Aorta (tissue), 5 donors: Measurements from ENCODE around the gene MC2R. TPM values are rescaled to one million over a fixed set of nuclear protein-coding genes. Genes with fewer than 3 reads are reported as not detected.
"Not testable (repeated sequence)": the region's sequence is repeated elsewhere in the genome, so short reads cannot be mapped to it uniquely, and the experiment has no call there.

Source experiments
- ATAC-seq: fragments of 200-7000 bp; cut with Tn5 transposase; one replicate; pipeline ENCODE4 v1.9.1; 2022; ENCODE audit warnings: moderate library complexity; ENCODE audit not compliant: low FRiP score
- DNase-seq, 2 donors: peaks; one replicate each; pipeline ENCODE4 v3.0.0-alpha.2; 2020
- H3K27ac ChIP-seq, 2 donors: one replicate each; pipeline ENCODE4 v1.5.1; 2013; ENCODE audit warnings: low read length in 2 of 2, mild to moderate bottlenecking in 2 of 2, moderate library complexity in 2 of 2, control low read depth in 1 of 2, inconsistent platforms in 1 of 2, low read depth in 1 of 2
- H3K27me3 ChIP-seq, 2 donors: one replicate each; pipeline ENCODE4 v1.6.1; 2013; ENCODE audit warnings: control low read depth in 1 of 2, low read length in 1 of 2, mild to moderate bottlenecking in 1 of 2, moderate library complexity in 1 of 2; ENCODE audit not compliant: insufficient read depth in 2 of 2, control insufficient read depth in 1 of 2
- H3K36me3 ChIP-seq, 2 donors: one replicate each; pipeline ENCODE4 v1.6.1; 2013; ENCODE audit warnings: control low read depth in 1 of 2, low read length in 1 of 2, mild to moderate bottlenecking in 1 of 2; ENCODE audit not compliant: insufficient read depth in 2 of 2, control insufficient read depth in 1 of 2
- H3K4me1 ChIP-seq, 2 donors: one replicate each; pipeline ENCODE4 v1.6.1; 2013; ENCODE audit warnings: low read length in 2 of 2, control low read depth in 1 of 2, mild to moderate bottlenecking in 1 of 2, moderate library complexity in 1 of 2; ENCODE audit not compliant: insufficient read depth in 2 of 2, control insufficient read depth in 1 of 2
- H3K4me3 ChIP-seq, 2 donors: one replicate each; pipeline ENCODE4 v1.5.1; 2013; ENCODE audit warnings: low read length in 2 of 2, control low read depth in 1 of 2, mild to moderate bottlenecking in 1 of 2
- H3K9me3 ChIP-seq: one replicate; pipeline ENCODE4 v1.6.1; 2013; ENCODE audit warnings: mild to moderate bottlenecking, low read length; ENCODE audit not compliant: control insufficient read depth
- WGBS, 2 donors: extraction: QIAGEN DNeasy Blood & Tissue Kit; methylation state at CpG; one replicate each; pipeline ENCODE4 v1.1.7; 2013; 5-methylcytosine and 5-hydroxymethylcytosine counted together
- intact Hi-C, 2 donors: fragments of 100-400 bp; cut with DNase I; formaldehyde crosslinking; loops; one replicate each; pipeline versions ENCODE4 v1.14.2 to v1.15.0; 2022
- polyA plus RNA-seq, 2 donors: library from polyadenylated mRNA; stranded (reverse); fragments of 200-250 nt; gene quantifications; one replicate each; pipeline ENCODE4 v1.2.3, GENCODE V29; 2013
- total RNA-seq, 2 donors: library from RNA; stranded (reverse); fragmentation: NEBNext Ultra II Directional; extraction: Animal tissue kit (Norgen Biotek cat#: 25700); gene quantifications; one replicate each; pipeline ENCODE4 v1.2.1, GENCODE V29; 2021
- donor health status: healthy with polysubstance abuse.
- donor health status: Bipolar disorder and iron deficiency.
- donor health status: DM: no; HTN: no; CAD: no.
- donor health status: DM: no; HTN: no; CAD: no.
- donor health status: DM: yes; HTN: yes; CAD: no.

MC2R gene
- total and polyA plus RNA-seq, 4 donors: not detected

DNA sequence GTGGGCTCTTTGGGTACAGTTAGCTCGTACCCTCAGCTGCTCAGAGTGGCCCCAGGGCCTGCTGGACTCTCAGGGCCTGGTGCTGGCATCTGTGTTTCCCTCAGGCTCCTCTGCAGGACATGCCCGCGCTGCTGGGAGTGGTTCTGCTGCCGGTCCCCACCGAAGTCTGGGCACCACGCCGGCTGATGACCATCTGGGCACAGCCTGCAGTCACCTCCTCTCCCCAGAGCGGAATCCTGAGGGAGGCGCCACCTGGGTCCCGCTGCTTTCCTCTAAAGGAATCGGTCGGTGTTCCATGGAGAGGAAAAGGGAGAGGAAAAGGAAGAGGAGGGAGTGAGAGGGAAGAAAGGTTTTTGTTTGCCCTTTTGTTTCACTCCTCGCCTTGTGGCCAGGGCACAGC, 43.6 kb downstream of the MC2R start:
- no peak overlapping the region for H3K4me3 ChIP-seq
- no peaks in the 10 kb centered on the region for H3K4me1 ChIP-seq
- DNase-seq (no peak), ATAC-seq (no peak)
- 62% methylated on average over 13 of the region's 13 CpGs for WGBS, 2 donors
- H3K9me3 ChIP-seq: no peaks in the 10 kb centered on the region
- intact Hi-C loops: no loop called here
- no peaks in the 10 kb centered on the region for H3K36me3 ChIP-seq
- H3K27ac ChIP-seq: no peak overlapping the region
- no peaks in the 10 kb centered on the region for H3K27me3 ChIP-seq

DNA sequence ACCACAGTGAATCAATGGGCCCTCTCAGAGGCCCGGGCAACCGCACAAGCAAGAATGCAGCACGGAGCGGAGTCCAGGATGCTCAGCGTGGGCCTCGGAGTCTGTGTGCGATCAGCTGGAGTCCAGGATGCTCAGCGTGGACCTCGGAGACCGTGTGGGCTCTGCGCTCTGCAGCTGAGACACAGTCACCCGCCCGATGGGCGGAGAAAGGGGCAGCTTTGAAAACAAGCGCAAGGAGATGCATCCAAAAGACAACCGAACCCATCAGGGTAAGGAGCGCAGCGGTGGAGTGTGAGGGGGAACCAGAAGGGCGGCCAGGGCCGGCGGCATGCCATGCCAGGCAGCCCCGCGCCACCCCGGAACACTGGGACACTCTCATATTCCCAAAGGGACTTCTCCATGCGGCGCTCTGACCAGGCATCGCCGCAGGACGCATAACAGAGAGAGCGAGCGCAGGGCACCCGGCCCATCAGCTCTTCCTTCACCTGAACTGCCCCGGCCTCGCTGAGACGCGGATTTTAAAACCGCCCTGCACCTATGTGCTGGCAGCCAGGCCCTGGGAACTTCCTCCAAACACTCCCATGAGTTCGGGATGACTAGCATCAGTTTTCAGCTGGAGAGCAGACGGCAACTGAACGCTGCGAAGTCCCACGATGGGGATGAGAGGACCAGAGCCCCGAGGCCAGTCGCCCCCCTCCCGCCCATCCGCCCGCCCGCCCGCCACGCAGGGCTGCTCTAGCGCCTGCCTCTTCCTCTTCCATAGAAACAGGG, 46.6 kb downstream of the MC2R start:
- Histone ChIP-seq H3K4me1 (no peaks in the 10 kb centered on the region), H3K9me3 (no peaks in the 10 kb centered on the region), H3K27ac (no peak overlapping the region), H3K27me3 (no peaks in the 10 kb centered on the region), H3K4me3 (no peak overlapping the region), H3K36me3 (no peaks in the 10 kb centered on the region)
- WGBS, 2 donors: 1% methylated on average over 51 of the region's 51 CpGs
- ATAC-seq (no peak), DNase-seq (no peak)
- intact Hi-C loops: no loop called here

DNA sequence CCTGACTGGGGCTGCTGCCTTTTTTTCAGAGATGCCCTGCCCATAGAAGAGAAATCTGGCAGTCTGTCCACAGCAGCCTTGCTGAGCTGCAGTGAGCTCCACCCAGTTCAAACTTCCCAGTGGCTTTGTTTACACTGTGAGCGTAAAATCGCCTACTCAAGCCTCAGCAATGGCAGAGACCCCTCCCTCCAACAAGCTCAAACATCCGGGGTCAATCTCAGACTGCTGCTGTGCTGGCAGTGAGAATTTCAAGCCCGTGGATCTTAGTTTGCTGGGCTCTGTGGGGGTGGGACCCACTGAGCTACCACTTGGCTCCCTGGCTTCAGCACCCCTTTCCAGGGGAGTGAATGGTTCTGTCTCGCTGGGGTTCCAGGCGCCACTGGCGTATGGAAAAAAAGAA, 52.4 kb downstream of the MC2R start:
- H3K4me1 ChIP-seq, H3K27me3 ChIP-seq, H3K9me3 ChIP-seq, intact Hi-C loops, DNase-seq, H3K36me3 ChIP-seq, H3K4me3 ChIP-seq, ATAC-seq, H3K27ac ChIP-seq: not testable (repeated sequence)
- WGBS, 2 donors: 32 to 35% methylated on average over 7 of the region's 7 CpGs

DNA sequence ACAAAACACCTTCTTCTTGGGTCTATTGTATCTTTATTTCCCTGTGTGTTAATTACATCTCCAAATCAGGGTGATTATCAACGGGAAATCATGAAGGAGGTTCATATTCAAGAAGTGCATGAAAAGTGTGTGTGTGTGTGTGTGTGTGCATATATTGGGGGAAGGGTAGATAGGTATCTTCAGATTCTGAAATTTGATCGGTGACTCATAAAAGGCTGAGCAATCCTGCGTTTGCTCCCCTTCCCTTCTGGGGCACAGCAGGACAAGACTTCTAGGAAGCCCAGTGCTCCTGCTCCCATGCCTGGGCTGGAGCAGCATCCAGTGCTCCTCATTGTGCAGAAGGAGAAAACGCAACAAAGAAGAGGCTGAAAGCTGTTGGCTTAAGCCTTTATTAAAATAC, 65.5 kb downstream of the MC2R start:
- ATAC-seq (no peak), DNase-seq (no peak)
- H3K9me3 ChIP-seq: peaks cover 5% of the 10 kb centered on the region
- 87 to 89% methylated on average over 4 of the region's 4 CpGs for WGBS, 2 donors
- no peak overlapping the region for H3K4me3 ChIP-seq
- no peak overlapping the region for H3K27ac ChIP-seq
- no peaks in the 10 kb centered on the region for H3K4me1 ChIP-seq
- intact Hi-C loops: no loop called here
- no peaks in the 10 kb centered on the region for H3K27me3 ChIP-seq
- H3K36me3 ChIP-seq: no peaks in the 10 kb centered on the region

DNA sequence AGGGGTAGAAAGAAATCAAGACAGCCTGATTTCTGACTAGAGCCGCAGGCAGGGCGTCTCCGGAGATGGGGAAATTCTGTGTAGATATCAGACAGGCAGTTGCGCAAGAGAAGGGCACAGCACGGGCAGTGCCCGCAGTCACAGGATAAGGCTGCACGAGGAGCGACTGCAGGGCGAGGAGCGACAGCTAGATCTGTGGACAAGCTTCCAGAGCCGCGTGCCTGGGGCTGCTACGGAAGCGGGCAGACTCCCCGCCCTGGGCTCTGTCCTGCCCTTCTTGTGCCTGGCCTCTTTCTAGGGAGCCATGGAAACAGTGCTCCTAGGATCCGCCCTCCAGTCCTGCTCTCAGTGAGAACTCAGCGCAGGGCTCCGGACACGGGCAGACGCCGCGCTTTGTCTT, 78.8 kb downstream of the MC2R start:
- no peaks in the 10 kb centered on the region for H3K4me1 ChIP-seq
- H3K9me3 ChIP-seq: no peaks in the 10 kb centered on the region
- H3K27me3 ChIP-seq: no peaks in the 10 kb centered on the region
- H3K36me3 ChIP-seq: no peaks in the 10 kb centered on the region
- intact Hi-C loops: no loop called here
- H3K27ac ChIP-seq: no peak overlapping the region
- ATAC-seq (no peak), DNase-seq (no peak)
- H3K4me3 ChIP-seq: no peak overlapping the region
- WGBS, 2 donors: 95 to 98% methylated on average over 21 to 22 of the region's 22 CpGs

DNA sequence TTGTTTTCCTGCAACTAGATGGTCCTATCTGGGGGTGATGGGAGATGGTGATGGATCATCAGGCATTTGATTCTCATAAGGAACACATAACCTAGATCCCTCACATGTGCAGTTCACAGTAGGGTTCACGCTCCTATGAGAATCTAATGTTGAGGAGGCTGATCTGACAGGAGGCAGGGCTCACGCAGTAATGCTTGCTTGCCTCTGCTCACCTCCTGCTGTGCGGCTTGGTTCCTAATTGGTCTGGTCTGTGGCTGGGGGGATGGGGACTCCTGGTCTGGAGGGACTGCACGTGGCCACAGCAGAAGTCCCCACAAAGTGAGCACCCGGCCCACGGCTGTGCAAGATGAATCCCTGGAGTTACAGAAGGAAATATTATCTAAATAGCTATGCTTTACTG, 80.1 kb downstream of the MC2R start:
- Histone ChIP-seq H3K27ac (no peak overlapping the region), H3K4me1 (no peaks in the 10 kb centered on the region), H3K9me3 (no peaks in the 10 kb centered on the region), H3K36me3 (no peaks in the 10 kb centered on the region), H3K27me3 (no peaks in the 10 kb centered on the region), H3K4me3 (no peak overlapping the region)
- WGBS, 2 donors: 77 to 84% methylated on average over 6 of the region's 6 CpGs
- ATAC-seq (no peak), DNase-seq (no peak)
- intact Hi-C loops: no loop called here

DNA sequence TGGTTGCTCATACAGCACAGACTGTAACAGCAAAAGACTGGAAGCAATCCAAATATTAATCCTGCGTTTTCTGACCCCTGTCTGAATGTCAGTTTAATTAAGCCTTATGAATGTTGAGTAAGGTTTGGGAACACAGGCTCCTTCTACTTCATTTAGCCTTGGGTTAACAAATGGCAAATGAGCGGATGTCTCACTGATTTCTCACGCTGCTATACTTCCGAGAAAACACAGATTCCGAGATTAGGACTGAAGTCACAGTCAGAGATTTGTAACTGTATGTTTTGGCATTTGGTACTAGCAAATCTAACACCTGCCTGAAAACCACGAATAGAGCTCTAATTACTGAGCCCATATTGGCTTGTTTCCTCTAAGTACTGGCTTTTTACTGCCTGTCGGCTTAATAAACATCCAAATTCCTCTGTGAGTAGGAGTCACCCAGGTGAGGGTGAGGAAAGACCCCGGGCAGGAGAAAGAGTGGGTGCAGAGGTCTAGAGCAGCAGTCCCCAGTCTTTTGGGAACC, 80.8 kb downstream of the MC2R start:
- no peaks in the 10 kb centered on the region for H3K9me3 ChIP-seq
- DNase-seq: no peak
- 7 to 10% methylated on average over 8 of the region's 8 CpGs for WGBS, 2 donors

More for the DNA sequence above, 80.8 kb downstream of the MC2R start:
- Histone ChIP-seq H3K4me1 (no peaks in the 10 kb centered on the region), H3K36me3 (no peaks in the 10 kb centered on the region), H3K27me3 (no peaks in the 10 kb centered on the region), H3K27ac (no peak overlapping the region), H3K4me3 (no peak overlapping the region)
- intact Hi-C loops: no loop called here
- ATAC-seq: no peak

Other genes with a start within 250 kb of the MC2R start
- 10 to 100 TPM; 12.2 to 14.7 TPM for gene FAM210A, start 189.0 kb downstream of the MC2R start, total RNA-seq
- gene FAM210A, start 189.0 kb downstream of the MC2R start, polyA plus RNA-seq: 10 to 100 TPM in 1 of 2 donors, 1 to 10 TPM in 1; 3.5 to 10.3 TPM
- 10 to 100 TPM; 25.3 to 30.2 TPM for gene RNMT, start 188.9 kb downstream of the MC2R start, total RNA-seq
- gene RNMT, start 188.9 kb downstream of the MC2R start, polyA plus RNA-seq: 1 to 10 TPM; 6.1 to 8.7 TPM
- gene MC5R, start 91.4 kb downstream of the MC2R start, total RNA-seq: not detected
- not detected for gene MC5R, start 91.4 kb downstream of the MC2R start, polyA plus RNA-seq
- 1 to 10 TPM; 6.1 to 10.0 TPM for gene ZNF519, start 216.9 kb upstream of the MC2R start, total RNA-seq
- 1 to 10 TPM; 2.6 to 3.6 TPM for gene ZNF519, start 216.9 kb upstream of the MC2R start, polyA plus RNA-seq